OCI-LY7 (cell line): Measurements from ENCODE around the gene CTSG. TPM values are rescaled to one million over a fixed set of nuclear protein-coding genes. Genes with fewer than 3 reads are reported as not detected.
"Not testable (repeated sequence)": the region's sequence is repeated elsewhere in the genome, so short reads cannot be mapped to it uniquely, and the experiment has no call there.

ENCODE experiments used
- BruUV-seq: library from RNA; stranded (reverse); fragments of 400-500 nt; replicated peaks from 2 replicates; lab custom pipeline; 2021; lab: Mats Ljungman, UMichigan
- CTCF ChIA-PET: fragments of 300-600 bp; sonication (Branson Sonifier 250); formaldehyde crosslinking; loops from one replicate; lab custom pipeline; 2022; ENCODE audit warnings: antibody characterized with exemption; ENCODE audit not compliant: unreplicated experiment; lab: Charles Lee
- POLR2A ChIA-PET: fragments of 300-600 bp; sonication (Branson Sonifier 250); formaldehyde crosslinking; loops from one replicate; lab custom pipeline; 2022; ENCODE audit warnings: antibody characterized with exemption; lab: Charles Lee
- DNase-seq: peaks from one replicate; pipeline ENCODE4 v3.0.0-alpha.2; 2015; ENCODE audit warnings: low spot score
- H2AFZ ChIP-seq: fragments of 200-600 bp; sonication (generic), shearing (Covaris generic); 2 replicates; pipeline ENCODE4 v1.6.1; 2014; ENCODE audit warnings: mild to moderate bottlenecking, antibody characterized with exemption, low read length, moderate library complexity
- H3K27ac ChIP-seq: fragments of 200-600 bp; sonication (generic); 2 replicates; pipeline ENCODE4 v1.5.1; 2014; ENCODE audit warnings: mixed run types, low read depth, mild to moderate bottlenecking, moderate library complexity, low read length, inconsistent platforms; ENCODE audit not compliant: poor library complexity, severe bottlenecking
- H3K36me3 ChIP-seq: fragments of 200-600 bp; sonication (generic); 2 replicates; pipeline ENCODE4 v1.6.1; 2014; ENCODE audit warnings: mild to moderate bottlenecking, antibody characterized with exemption, low read length, moderate library complexity, mixed read lengths; ENCODE audit not compliant: insufficient read depth
- H3K4me1 ChIP-seq: fragments of 200-600 bp; sonication (generic); 2 replicates; pipeline ENCODE4 v1.5.1; 2014; ENCODE audit warnings: mild to moderate bottlenecking, low read length; ENCODE audit not compliant: insufficient read depth, poor library complexity, severe bottlenecking
- H3K4me2 ChIP-seq: fragments of 200-600 bp; sonication (generic); 2 replicates; pipeline ENCODE4 v1.6.1; 2014; ENCODE audit warnings: mild to moderate bottlenecking, low read length
- H3K4me3 ChIP-seq: fragments of 200-600 bp; sonication (generic); 2 replicates; pipeline ENCODE4 v1.5.1; 2014; ENCODE audit warnings: mild to moderate bottlenecking, low read depth, low read length; ENCODE audit not compliant: poor library complexity, severe bottlenecking
- H3K79me2 ChIP-seq: fragments of 200-600 bp; sonication (generic); 2 replicates; pipeline ENCODE4 v1.6.1; 2016; ENCODE audit warnings: low read depth, mild to moderate bottlenecking, low read length, moderate library complexity, mixed read lengths; ENCODE audit not compliant: insufficient read depth
- H3K9me2 ChIP-seq: fragments of 200-600 bp; sonication (generic); 2 replicates; pipeline ENCODE4 v1.6.1; 2016; ENCODE audit warnings: mild to moderate bottlenecking, low read length, mixed read lengths; ENCODE audit not compliant: insufficient read depth
- H3K9me3 ChIP-seq: fragments of 200-600 bp; sonication (generic); 2 replicates; pipeline ENCODE4 v1.6.1; 2014; ENCODE audit warnings: mild to moderate bottlenecking, mixed run types, low read length, mixed read lengths
- H4K20me1 ChIP-seq: fragments of 200-600 bp; sonication (generic); 2 replicates; pipeline ENCODE4 v1.6.1; 2014; ENCODE audit warnings: mild to moderate bottlenecking, antibody characterized with exemption, low read length, moderate library complexity, mixed read lengths; ENCODE audit not compliant: insufficient read depth
- EZH2phosphoT487 ChIP-seq: fragments of 200-600 bp; sonication (generic); IDR thresholded peaks from 2 replicates; pipeline ENCODE4 v1.6.1; 2018; ENCODE audit warnings: low read depth, borderline replicate concordance, mild to moderate bottlenecking, mixed run types, antibody characterized with exemption, low read length, moderate library complexity, mixed read lengths
- intact Hi-C: fragments of 100-400 bp; cut with micrococcal nuclease; formaldehyde crosslinking; loops from one replicate; pipeline ENCODE4 v1.10.0; 2022; ENCODE audit not compliant: unreplicated experiment
- total RNA-seq, 2 experiments: library from RNA; depleted of rRNA in 1 of 2; stranded (reverse); fragments of >200 nt in 1 of 2; shearing (Covaris generic) in 1 of 2; gene quantifications; 2 replicates each; pipeline ENCODE4 v1.2.3, GENCODE V29; 2014 to 2022
- TF ChIP-seq, protein P1 (sequence below): fragments of 200-600 bp; sonication (generic); conservative IDR thresholded peaks from 2 replicates; pipeline ENCODE4 v1.5.1; 2014; ENCODE audit warnings: mild to moderate bottlenecking, antibody characterized with exemption, low read length, moderate library complexity, mixed read lengths

CTSG gene
- total RNA-seq, 2 experiments from 2014 or later = not detected

DNA sequence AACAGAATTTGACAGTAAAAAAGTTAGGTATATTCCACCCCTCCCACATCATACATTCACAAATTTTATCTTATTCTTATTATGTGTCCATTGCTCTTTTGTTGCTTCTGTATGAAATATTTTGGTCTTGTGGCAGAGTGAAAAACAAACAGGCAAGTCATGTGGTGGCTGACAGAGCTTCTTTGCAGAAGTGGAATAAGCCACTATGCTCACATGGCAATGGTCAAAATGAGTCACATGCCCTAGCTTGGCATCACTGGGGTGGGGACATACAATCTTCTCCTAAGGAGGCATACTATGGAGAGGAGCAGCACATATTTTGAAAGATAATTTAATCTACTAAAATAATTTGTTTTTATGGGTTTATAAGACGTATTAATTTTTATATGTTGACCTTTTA, 40.3 kb downstream of the CTSG start:
- H2AFZ ChIP-seq = no peak overlapping the region
- no peaks in the 10 kb centered on the region for H3K9me3 ChIP-seq
- intact Hi-C loops = no loop called here
- no peak for DNase-seq
- no TSS peak for BruUV-seq
- no peaks in the 10 kb centered on the region for H3K79me2 ChIP-seq
- TF ChIP-seq, protein P1, sequence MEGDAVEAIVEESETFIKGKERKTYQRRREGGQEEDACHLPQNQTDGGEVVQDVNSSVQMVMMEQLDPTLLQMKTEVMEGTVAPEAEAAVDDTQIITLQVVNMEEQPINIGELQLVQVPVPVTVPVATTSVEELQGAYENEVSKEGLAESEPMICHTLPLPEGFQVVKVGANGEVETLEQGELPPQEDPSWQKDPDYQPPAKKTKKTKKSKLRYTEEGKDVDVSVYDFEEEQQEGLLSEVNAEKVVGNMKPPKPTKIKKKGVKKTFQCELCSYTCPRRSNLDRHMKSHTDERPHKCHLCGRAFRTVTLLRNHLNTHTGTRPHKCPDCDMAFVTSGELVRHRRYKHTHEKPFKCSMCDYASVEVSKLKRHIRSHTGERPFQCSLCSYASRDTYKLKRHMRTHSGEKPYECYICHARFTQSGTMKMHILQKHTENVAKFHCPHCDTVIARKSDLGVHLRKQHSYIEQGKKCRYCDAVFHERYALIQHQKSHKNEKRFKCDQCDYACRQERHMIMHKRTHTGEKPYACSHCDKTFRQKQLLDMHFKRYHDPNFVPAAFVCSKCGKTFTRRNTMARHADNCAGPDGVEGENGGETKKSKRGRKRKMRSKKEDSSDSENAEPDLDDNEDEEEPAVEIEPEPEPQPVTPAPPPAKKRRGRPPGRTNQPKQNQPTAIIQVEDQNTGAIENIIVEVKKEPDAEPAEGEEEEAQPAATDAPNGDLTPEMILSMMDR = no peak
- no peak for TF ChIP-seq EZH2phosphoT487
- H3K27ac ChIP-seq = no peak overlapping the region
- no peak overlapping the region for H3K4me3 ChIP-seq
- H4K20me1 ChIP-seq = no peaks in the 10 kb centered on the region
- no peak overlapping the region for H3K4me2 ChIP-seq
- H3K9me2 ChIP-seq = no peaks in the 10 kb centered on the region
- ChIA-PET CTCF (no interaction called here), POLR2A (no interaction called here)
- H3K36me3 ChIP-seq = no peaks in the 10 kb centered on the region
- no peaks in the 10 kb centered on the region for H3K4me1 ChIP-seq

DNA sequence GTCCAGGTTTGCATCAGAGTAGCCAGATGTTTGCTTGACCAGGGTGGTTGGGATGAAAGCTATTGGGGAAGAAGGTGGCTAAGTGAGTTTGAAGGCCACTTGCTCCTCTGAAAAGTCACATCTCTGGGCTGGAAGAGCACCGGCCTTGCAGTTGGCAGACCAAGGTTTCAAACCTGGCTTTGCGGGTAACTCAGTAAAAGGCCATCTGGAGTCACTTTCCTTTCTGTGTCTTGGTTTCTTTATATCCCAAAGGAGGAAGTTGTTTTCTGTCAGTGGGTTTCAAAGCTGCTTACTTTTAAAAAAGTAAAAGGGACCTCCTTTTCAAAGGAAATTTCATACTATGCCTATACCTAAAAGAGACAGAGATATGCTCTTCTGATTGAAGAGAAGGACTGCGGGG, 41.8 kb downstream of the CTSG start:
- TF ChIP-seq, protein P1 = no peak
- no peak for TF ChIP-seq EZH2phosphoT487
- intact Hi-C loops = no loop called here
- DNase-seq = no peak
- no peaks in the 10 kb centered on the region for H3K79me2 ChIP-seq
- no peaks in the 10 kb centered on the region for H3K36me3 ChIP-seq
- ChIA-PET CTCF (no interaction called here), POLR2A (interaction anchor here (0.5 to 0.6 kb wide), 2 partner anchors 144 to 548 kb away, joined by 3 read pairs; no protein-coding TSS in a partner anchor)
- H3K4me3 ChIP-seq = no peak overlapping the region
- no peaks in the 10 kb centered on the region for H3K9me3 ChIP-seq
- H3K4me1 ChIP-seq = no peaks in the 10 kb centered on the region
- H4K20me1 ChIP-seq = no peaks in the 10 kb centered on the region
- no peaks in the 10 kb centered on the region for H3K9me2 ChIP-seq
- H3K4me2 ChIP-seq = no peak overlapping the region
- H3K27ac ChIP-seq = no peak overlapping the region
- no TSS peak for BruUV-seq
- no peak overlapping the region for H2AFZ ChIP-seq

DNA sequence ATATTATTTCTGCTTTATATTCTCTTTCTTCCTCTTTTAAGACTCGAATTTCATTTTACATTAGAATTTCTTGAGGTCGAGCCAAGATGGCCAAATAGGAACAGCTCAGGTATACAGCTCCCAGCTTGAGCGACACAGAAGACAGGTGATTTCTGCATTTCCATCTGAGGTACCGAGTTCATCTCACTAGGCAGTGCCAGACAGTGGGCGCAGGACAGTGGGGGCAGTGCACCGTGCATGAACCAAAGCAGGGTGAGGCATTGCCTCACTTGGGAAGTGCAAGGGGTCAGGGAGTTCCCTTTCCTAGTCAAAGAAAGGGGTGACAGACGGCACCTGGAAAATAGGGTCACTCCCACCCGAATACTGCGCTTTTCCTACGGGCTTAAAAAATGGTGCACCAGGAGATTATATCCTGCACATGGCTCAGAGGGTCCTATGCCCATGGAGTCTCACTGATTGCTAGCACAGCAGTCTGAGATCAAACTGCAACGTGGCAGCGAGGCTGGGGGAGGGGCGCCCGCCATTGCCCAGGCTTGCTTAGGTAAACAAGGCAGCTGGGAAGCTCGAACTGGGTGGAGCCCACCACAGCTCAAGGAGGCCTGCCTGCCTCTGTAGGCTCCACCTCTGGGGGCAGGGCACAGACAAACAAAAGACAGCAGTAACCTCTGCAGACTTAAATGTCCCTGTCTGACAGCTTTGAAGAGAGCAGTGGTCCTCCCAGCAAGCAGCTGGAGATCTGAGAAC, 50.0 kb downstream of the CTSG start:
- CTCF ChIA-PET, BruUV-seq, intact Hi-C loops, H3K9me3 ChIP-seq, H3K9me2 ChIP-seq, POLR2A ChIA-PET, H3K4me2 ChIP-seq, H3K4me3 ChIP-seq, H4K20me1 ChIP-seq, H3K27ac ChIP-seq, DNase-seq, H2AFZ ChIP-seq, H3K36me3 ChIP-seq, H3K4me1 ChIP-seq, H3K79me2 ChIP-seq: not testable (repeated sequence)

Other genes with a start within 250 kb of the CTSG start
- 0.26 and 2.0 TPM in 2 replicates for gene ADCY4, start 241.2 kb downstream of the CTSG start, total RNA-seq (2014; rRNA removed; shearing (Covaris generic))
- gene ADCY4, start 241.2 kb downstream of the CTSG start, total RNA-seq (2022) = 3.4 and 6.0 TPM in 2 replicates
- gene RIPK3, start 236.3 kb downstream of the CTSG start, total RNA-seq (2014; rRNA removed; shearing (Covaris generic)) = 8.1 and 13.8 TPM in 2 replicates
- gene RIPK3, start 236.3 kb downstream of the CTSG start, total RNA-seq (2022) = 14.5 and 18.8 TPM in 2 replicates
- 72.2 and 94.7 TPM in 2 replicates for gene NFATC4, start 208.1 kb downstream of the CTSG start, total RNA-seq (2014; rRNA removed; shearing (Covaris generic))
- gene NFATC4, start 208.1 kb downstream of the CTSG start, total RNA-seq (2022) = 96.6 and 130 TPM in 2 replicates
- gene NYNRIN, start 177.2 kb downstream of the CTSG start, total RNA-seq (2014; rRNA removed; shearing (Covaris generic)) = 0.13 TPM in 2 replicates
- not detected in 2 replicates for gene NYNRIN, start 177.2 kb downstream of the CTSG start, total RNA-seq (2022)
- 1.2 and 2.0 TPM in 2 replicates for gene CBLN3, start 146.6 kb downstream of the CTSG start, total RNA-seq (2014; rRNA removed; shearing (Covaris generic))
- 6.7 and 7.9 TPM in 2 replicates for gene CBLN3, start 146.6 kb downstream of the CTSG start, total RNA-seq (2022)
- gene KHNYN, start 146.3 kb downstream of the CTSG start, total RNA-seq (2014; rRNA removed; shearing (Covaris generic)) = 50.8 and 56.1 TPM in 2 replicates
- gene KHNYN, start 146.3 kb downstream of the CTSG start, total RNA-seq (2022) = 57.5 and 66.4 TPM in 2 replicates
- 51.4 and 54.0 TPM in 2 replicates for gene SDR39U1, start 133.5 kb downstream of the CTSG start, total RNA-seq (2014; rRNA removed; shearing (Covaris generic))
- 101 and 103 TPM in 2 replicates for gene SDR39U1, start 133.5 kb downstream of the CTSG start, total RNA-seq (2022)
- not detected in 2 replicates for gene CMA1, start 68.0 kb downstream of the CTSG start, total RNA-seq (2014; rRNA removed; shearing (Covaris generic))
- not detected in 2 replicates for gene CMA1, start 68.0 kb downstream of the CTSG start, total RNA-seq (2022)
- gene GZMH, start 33.4 kb upstream of the CTSG start, total RNA-seq (2014; rRNA removed; shearing (Covaris generic)) = not detected in 2 replicates
- not detected in 2 replicates for gene GZMH, start 33.4 kb upstream of the CTSG start, total RNA-seq (2022)
- gene GZMB, start 57.9 kb upstream of the CTSG start, total RNA-seq (2014; rRNA removed; shearing (Covaris generic)) = not detected in 2 replicates
- not detected in 2 replicates for gene GZMB, start 57.9 kb upstream of the CTSG start, total RNA-seq (2022)